Adrenal gland (tissue), 12 donors: ENCODE measurements around the gene IQCE. TPM values are rescaled to one million over a fixed set of nuclear protein-coding genes. Genes with fewer than 3 reads are reported as not detected.

Experiments used
- DNase-seq, 7 donors: peaks; one replicate each; pipeline ENCODE4 v3.0.0-alpha.2; 2019 to 2020
- H3K27ac ChIP-seq, 5 donors: fragments of 200-600 bp; sonication (generic) in 4 of 5; 1 replicate in 3 of 5; 2 replicates in 2 of 5; pipeline versions ENCODE4 v1.5.1 to v1.8.0; 2016 to 2020; ENCODE audit warnings: mild to moderate bottlenecking in 1 of 5
- H3K27me3 ChIP-seq: fragments of 200-600 bp; 2 replicates; pipeline ENCODE4 v1.8.0; 2021
- H3K36me3 ChIP-seq, 2 donors: fragments of 200-600 bp; replicated peaks in 1 of 2; 1 replicate in 1 of 2; 2 replicates in 1 of 2; pipeline versions ENCODE4 v1.5.1 to v1.8.0; 2018 to 2022
- H3K4me1 ChIP-seq, 2 donors: fragments of 200-600 bp; replicated peaks in 1 of 2; 1 replicate in 1 of 2; 2 replicates in 1 of 2; pipeline versions ENCODE4 v1.5.1 to v1.8.0; 2018 to 2021
- H3K4me3 ChIP-seq, 4 donors: fragments of 200-600 bp; sonication (generic) in 3 of 4; one replicate each; pipeline ENCODE4 v1.5.1; 2016 to 2018
- H3K9me3 ChIP-seq, 3 donors: fragments of 200-600 bp; sonication (generic) in 1 of 3; replicated peaks in 1 of 3; 1 replicate in 2 of 3; 2 replicates in 1 of 3; pipeline versions ENCODE4 v1.5.1 to v1.8.0; 2016 to 2021
- CTCF ChIP-seq, 6 experiments: fragments of 450-650 bp in 4 of 6; fragments of 200-600 bp in 2 of 6; sonication (generic) in 1 of 6; IDR thresholded peaks; 1 replicate in 5 of 6; 2 replicates in 1 of 6; pipeline versions ENCODE4 v1.5.1 to v1.8.0; 2016 to 2021; ENCODE audit warnings: antibody characterized with exemption in 6 of 6, mild to moderate bottlenecking in 2 of 6, moderate library complexity in 1 of 6
- POLR2A ChIP-seq, 2 donors: fragments of 450-650 bp; IDR thresholded peaks; one replicate each; pipeline ENCODE4 v1.6.1; 2017; ENCODE audit warnings: antibody characterized with exemption in 2 of 2, mild to moderate bottlenecking in 2 of 2, moderate library complexity in 1 of 2
- WGBS, 4 donors: extraction: QIAGEN DNeasy Blood & Tissue Kit in 2 of 4; methylation state at CpG; one replicate each; pipeline versions ENCODE4 v1.1.5 to v1.1.7; 2013 to 2017; 5-methylcytosine and 5-hydroxymethylcytosine counted together
- intact Hi-C, 2 donors: fragments of 100-400 bp; cut with DNase I; formaldehyde crosslinking; loops; one replicate each; pipeline versions ENCODE4 v1.14.1 to v1.15.0; 2022 to 2023
- polyA plus RNA-seq, 3 donors: library from polyadenylated mRNA; stranded (reverse); fragments of 200-250 nt in 2 of 3; fragments of 350-450 nt in 1 of 3; fragmentation: Illumina TruSeq in 1 of 3; extraction: RNeasy Lipid Tissue Mini Kit (QIAGEN cat#74804) in 1 of 3; gene quantifications; one replicate each; pipeline ENCODE4 v1.2.3, GENCODE V29; 2013 to 2014
- total RNA-seq, 9 donors: library from RNA; depleted of rRNA in 4 of 9; stranded (reverse); fragments of >200 nt in 4 of 9; fragments of 120-200 nt in 1 of 9; fragmentation: NEBNext Ultra II Directional in 1 of 9; extraction: Animal tissue kit (Norgen Biotek cat#: 25700) in 1 of 9; gene quantifications; one replicate each; pipeline versions ENCODE4 v1.1.0 to v1.2.4, GENCODE V29; 2013 to 2023
- donor health status: healthy with polysubstance abuse.
- donor health status: Bipolar disorder and iron deficiency.
- donor health status: DM: yes; HTN: yes; CAD: no.
- donor health status: DM: no; HTN: no; CAD: no.
- donor health status: DM: no; HTN: no; CAD: no.
- donor health status: DM: yes; HTN: yes; CAD: no.

Gene IQCE
- total and polyA plus RNA-seq, 12 donors: 4.6 to 33.2 (median 13.8) TPM

GRCh38 chr7:2575046-2575732, 16.4 kb downstream of the IQCE start:
- Histone ChIP-seq H3K27ac (no peak overlapping the region), H3K4me1 (peaks cover 2 to 13% of the 10 kb centered on the region in 2 donors), H3K36me3 (peaks cover 0 to 4% of the 10 kb centered on the region in 2 donors), H3K27me3 (no peaks in the 10 kb centered on the region), H3K9me3 (no peaks in the 10 kb centered on the region), H3K4me3 (no peak overlapping the region)
- WGBS, 4 donors: 82 to 90% (median 89%) methylated on average over 16 to 21 of the region's 21 CpGs
- intact Hi-C loops: no loop called here
- no peak for TF ChIP-seq POLR2A (IDR thresholded peaks at IDR 0.05)
- DNase-seq: no peak

GRCh38 chr7:2575733-2576340, 17.1 kb downstream of the IQCE start:
- H3K27ac ChIP-seq: no peak overlapping the region
- H3K27me3 ChIP-seq: no peaks in the 10 kb centered on the region
- peaks cover 0 to 4% of the 10 kb centered on the region in 2 donors for H3K36me3 ChIP-seq
- H3K4me3 ChIP-seq: no peak overlapping the region
- DNase-seq: no peak
- H3K9me3 ChIP-seq: no peaks in the 10 kb centered on the region
- WGBS, 4 donors: 91 to 96% (median 94%) methylated on average over 21 of the region's 21 CpGs
- intact Hi-C loops: no loop called here
- H3K4me1 ChIP-seq: peaks cover 2 to 13% of the 10 kb centered on the region in 2 donors
- TF ChIP-seq POLR2A (IDR thresholded peaks at IDR 0.05): no peak
- no peak for TF ChIP-seq CTCF (IDR thresholded peaks at IDR 0.05)

- WGBS, 4 donors: 87 to 92% (median 91%) methylated on average over 42 to 56 of the region's 56 CpGs
- DNase-seq: no peak
- TF ChIP-seq CTCF (IDR thresholded peaks at IDR 0.05) (no peak), POLR2A (IDR thresholded peaks at IDR 0.05) (no peak)
- Histone ChIP-seq H3K27ac (no peak overlapping the region), H3K27me3 (no peaks in the 10 kb centered on the region), H3K4me1 (peaks cover 2 to 13% of the 10 kb centered on the region in 2 donors), H3K4me3 (no peak overlapping the region), H3K9me3 (no peaks in the 10 kb centered on the region), H3K36me3 (peaks cover 0 to 4% of the 10 kb centered on the region in 2 donors)
- intact Hi-C loops: no loop called here
Observed at GRCh38 chr7:2576742-2577491, 18.1 kb downstream of the IQCE start.

- H3K36me3 ChIP-seq: peaks cover 0 to 4% of the 10 kb centered on the region in 2 donors
- H3K9me3 ChIP-seq: no peaks in the 10 kb centered on the region
- no peak for DNase-seq
- H3K27me3 ChIP-seq: no peaks in the 10 kb centered on the region
- H3K4me1 ChIP-seq: peaks cover 0 to 3% of the 10 kb centered on the region in 2 donors
- WGBS, 4 donors: 94 to 98% (median 95%) methylated on average over 52 to 73 of the region's 73 CpGs
- TF ChIP-seq POLR2A (IDR thresholded peaks at IDR 0.05) (no peak), CTCF (IDR thresholded peaks at IDR 0.05) (no peak)
- no peak overlapping the region for H3K27ac ChIP-seq
- intact Hi-C loops: no loop called here
- no peak overlapping the region for H3K4me3 ChIP-seq
Observed at GRCh38 chr7:2577914-2578680, 19.3 kb downstream of the IQCE start.
